SIG-M5 treated with dmso at 0.1 percent for 504 hours (cell line): Measurements from ENCODE around the gene PCED1A.

Experiments used
- DNase-seq: peaks from one replicate; lab custom pipeline; 2025; ENCODE audit not compliant: unreplicated experiment; lab: John Stamatoyannopoulos, UW

The PCED1A gene

GRCh38 chr20:2805689-2806350 is 34.6 kb downstream of the PCED1A start:
- no peak for DNase-seq

GRCh38 chr20:2804852-2805688 is 35.4 kb downstream of the PCED1A start:
- DNase-seq, result no peak

- DNase-seq, result no peak
Observed at GRCh38 chr20:2804041-2804828, 36.2 kb downstream of the PCED1A start.

- no peak for DNase-seq
Observed at GRCh38 chr20:2801286-2801728, 39.1 kb downstream of the PCED1A start.

GRCh38 chr20:2800521-2801285 is 39.8 kb downstream of the PCED1A start, which contains the start of gene CPXM1:
TSS of gene CPXM1 (minus strand) at chr20:2800627. CDS start at chr20:2800572, 55 bp downstream.
- peak; percentile 97 for DNase-seq

GRCh38 chr20:2799688-2800520 is 40.6 kb downstream of the PCED1A start:
- no peak for DNase-seq

- no peak for DNase-seq
Observed at GRCh38 chr20:2799271-2799670, 41.2 kb downstream of the PCED1A start.

GRCh38 chr20:2798814-2799213 is 41.6 kb downstream of the PCED1A start:
- no peak for DNase-seq

- DNase-seq, result no peak
Observed at GRCh38 chr20:2798095-2798805, 42.2 kb downstream of the PCED1A start.

GRCh38 chr20:2797136-2797983 is 43.1 kb downstream of the PCED1A start:
- DNase-seq, result no peak

- no peak for DNase-seq
Observed at GRCh38 chr20:2796011-2796660, 44.3 kb downstream of the PCED1A start.

GRCh38 chr20:2795451-2795850 is 45.0 kb downstream of the PCED1A start:
- no peak for DNase-seq

- DNase-seq, result no peak
Observed at GRCh38 chr20:2794866-2795447, 45.5 kb downstream of the PCED1A start.

- DNase-seq, result no peak
Observed at GRCh38 chr20:2794202-2794748, 46.2 kb downstream of the PCED1A start.

- DNase-seq, result no peak
Observed at GRCh38 chr20:2793471-2793870, 47.0 kb downstream of the PCED1A start.
